HTERT RPE-1 (cell line): ENCODE data around the gene LCN12.

Experiments
- in situ Hi-C: fragments of 300-500 bp; cut with MboI; formaldehyde crosslinking; loops from 4 replicates; pipeline ENCODE4 v1.14.3; 2020; ENCODE audit warnings: low sequenced_read_pairs

LCN12 gene

DNA sequence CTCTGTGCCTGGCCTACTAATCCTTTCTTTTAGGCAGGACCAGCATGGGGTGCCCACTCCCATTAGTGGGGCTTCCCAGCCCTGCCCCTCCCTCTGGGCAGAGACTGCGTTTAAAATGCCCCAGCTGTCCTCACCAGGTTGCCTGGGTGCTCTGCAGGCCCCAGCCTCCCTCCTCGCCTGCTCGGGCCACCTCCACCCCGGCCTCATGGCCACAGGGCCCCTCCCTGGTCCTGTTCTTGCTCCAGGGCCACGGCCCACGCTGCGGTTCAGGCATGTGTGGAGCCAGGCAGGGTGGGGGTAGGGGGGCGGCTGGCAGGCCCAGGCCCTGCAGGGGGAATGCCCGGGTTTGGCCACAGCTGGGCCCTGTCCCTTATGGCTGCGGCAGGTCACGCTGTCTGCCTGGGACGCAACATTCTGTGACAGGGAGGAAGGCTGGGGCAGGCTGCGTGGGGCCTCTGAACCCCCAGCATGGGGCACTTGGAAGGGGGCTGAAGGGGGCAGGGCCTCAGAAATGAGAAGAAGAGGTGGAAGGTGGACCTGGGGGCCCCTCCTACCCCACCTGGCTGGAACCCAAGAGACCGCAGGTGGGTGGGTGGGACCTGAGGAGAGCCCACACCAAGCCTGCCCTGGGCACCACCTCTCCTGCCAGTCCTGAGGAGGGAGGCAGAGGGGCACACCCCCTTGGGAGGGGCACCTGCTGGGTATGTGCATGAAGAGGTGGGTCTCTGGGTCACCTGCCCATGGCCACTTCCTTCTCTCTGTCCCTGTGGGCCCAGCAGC is at the start of gene LCN12:
Gene LCN12 (plus strand): TSS at position 733 of the 780 bp plus-strand sequence. CDS start 55 bp downstream, outside the sequence.
- in situ Hi-C loops, result no loop called here

- in situ Hi-C loops, result no loop called here
These were observed 49.0 kb upstream of the LCN12 start for GRCh38 chr9:136903041-136903554.

DNA sequence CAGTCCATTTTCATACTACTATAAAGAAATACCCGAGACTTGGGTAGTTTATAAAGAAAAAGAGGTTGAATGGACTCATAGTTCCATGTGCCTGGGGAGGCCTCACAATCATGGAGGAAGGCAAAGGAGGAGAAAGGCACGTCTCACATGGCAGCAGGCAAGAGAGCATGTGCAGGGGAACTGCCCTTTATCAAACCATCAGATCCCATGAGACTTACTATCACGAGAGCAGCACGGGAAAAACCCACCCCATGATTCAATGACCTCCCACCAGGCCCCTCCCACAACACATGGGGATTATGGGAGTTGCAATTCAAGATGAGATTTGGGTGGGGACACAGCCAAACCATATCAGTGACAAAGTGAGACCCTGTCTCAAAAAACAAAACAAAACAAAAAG is 45.8 kb upstream of the LCN12 start:
- in situ Hi-C loops, result no loop called here

DNA sequence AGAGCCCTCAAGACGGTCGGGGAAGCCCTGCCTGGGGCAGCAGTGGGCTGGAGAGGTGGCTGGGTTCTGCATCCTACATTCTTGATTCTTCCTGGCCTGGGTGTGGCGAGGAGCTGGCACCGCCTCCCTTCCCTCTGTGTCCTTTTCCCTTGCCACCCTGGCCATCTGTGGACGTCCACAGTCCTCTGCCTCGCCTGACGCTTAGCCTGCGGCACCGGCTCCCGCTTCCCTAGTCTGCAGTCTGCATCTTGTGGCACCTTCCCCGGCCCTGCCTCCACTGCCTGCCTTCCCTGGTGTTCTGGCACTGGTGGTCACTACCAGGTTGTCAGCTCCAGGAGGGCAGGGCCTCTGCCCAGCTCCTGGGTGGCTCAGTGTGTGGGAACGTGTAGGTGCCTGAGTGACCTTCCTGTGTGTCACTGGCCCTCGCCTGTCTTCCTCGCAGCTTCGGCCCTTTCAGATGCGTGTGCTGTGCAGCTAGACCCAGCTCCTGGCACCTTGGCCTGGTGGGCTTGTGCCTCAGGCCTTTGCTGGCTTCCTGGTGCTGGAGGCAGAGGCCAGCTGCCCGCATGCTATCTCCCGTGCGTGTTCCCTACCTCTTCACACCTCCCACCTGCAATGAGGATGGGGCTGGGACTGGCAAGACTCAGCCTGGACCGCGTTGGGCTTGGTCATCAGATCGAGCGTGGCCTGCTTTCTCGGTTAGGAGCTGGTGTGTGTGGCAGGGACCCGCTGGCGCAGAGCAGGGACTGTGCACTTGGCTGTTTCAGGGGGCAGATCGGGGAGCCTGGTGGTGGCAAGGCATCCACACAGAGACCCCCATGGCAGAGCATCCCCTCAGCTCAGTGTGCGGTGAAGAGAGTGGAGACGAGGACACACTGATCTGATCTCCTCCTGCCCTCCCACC is 44.8 kb upstream of the LCN12 start:
- in situ Hi-C loops, result no loop called here

- in situ Hi-C loops, result no loop called here
These were observed 41.7 kb upstream of the LCN12 start for GRCh38 chr9:136910197-136910900.

DNA sequence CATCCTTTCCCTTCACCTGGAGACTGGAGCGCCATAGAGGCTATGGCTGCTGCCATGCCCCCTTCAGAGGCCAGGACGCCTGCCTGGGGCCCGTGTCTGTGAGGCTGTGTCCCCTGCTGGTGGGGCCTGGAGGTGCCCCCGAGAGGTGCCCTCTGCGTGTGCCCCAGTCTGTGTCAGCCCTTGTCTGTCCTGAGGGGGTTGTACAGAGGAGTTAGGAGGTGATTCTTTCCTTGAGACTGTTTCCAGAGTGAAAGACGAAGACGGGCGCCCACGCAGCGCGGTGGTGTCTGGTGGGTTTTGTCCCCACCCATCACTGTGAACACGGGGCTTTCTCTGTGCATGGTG is 41.2 kb upstream of the LCN12 start:
- in situ Hi-C loops, result no loop called here

- in situ Hi-C loops, result no loop called here
These were observed 38.2 kb upstream of the LCN12 start for GRCh38 chr9:136913701-136914438.

- in situ Hi-C loops, result no loop called here
These were observed 36.3 kb upstream of the LCN12 start for GRCh38 chr9:136915632-136916329.

GRCh38 chr9:136916330-136917184 is 35.5 kb upstream of the LCN12 start:
- in situ Hi-C loops, result no loop called here

DNA sequence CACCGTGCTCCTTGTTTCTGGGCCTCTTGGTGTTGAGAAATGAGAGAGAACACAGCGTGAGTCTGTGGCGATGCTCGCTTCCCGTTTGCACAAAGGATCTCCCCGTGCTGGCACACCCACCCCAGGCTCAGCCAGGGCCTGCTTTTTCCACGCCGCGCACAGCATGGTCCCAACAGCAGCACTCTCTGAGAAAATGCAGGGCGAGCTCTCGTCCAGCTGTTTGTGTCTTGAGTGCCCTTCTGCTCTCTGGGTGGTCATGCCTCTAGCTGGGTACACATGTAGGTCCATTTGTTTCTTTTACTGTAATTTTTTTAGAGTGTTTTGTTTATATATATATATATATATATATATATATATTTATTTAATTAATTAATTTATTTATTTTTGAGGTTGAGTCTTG is 34.2 kb upstream of the LCN12 start:
- in situ Hi-C loops, result no loop called here

GRCh38 chr9:136920069-136920468 is 32.0 kb upstream of the LCN12 start:
- in situ Hi-C loops, result no loop called here

GRCh38 chr9:136920734-136921231 is 31.3 kb upstream of the LCN12 start:
- in situ Hi-C loops, result no loop called here

GRCh38 chr9:136921307-136921706 is 30.8 kb upstream of the LCN12 start:
- in situ Hi-C loops, result no loop called here

DNA sequence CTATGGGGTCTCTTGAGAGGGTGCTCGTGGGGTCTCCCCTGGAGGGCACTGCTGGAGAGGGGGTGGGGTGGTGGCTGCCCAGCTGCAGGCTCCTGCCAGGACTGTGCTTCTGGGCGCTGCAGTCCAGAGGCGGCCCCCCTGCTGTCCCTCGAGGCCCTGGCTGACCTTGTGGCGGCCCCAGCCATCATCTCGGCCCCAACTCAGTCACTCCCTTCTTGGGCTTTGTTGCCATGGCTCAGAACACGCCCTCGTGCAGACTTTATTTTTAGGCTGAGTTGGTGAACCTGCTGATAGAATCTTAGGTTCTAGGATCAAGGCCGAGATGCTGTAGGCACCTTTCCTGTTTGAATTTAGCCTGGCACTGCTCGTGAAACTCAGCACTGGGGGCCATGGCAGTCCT is 30.4 kb upstream of the LCN12 start:
- in situ Hi-C loops, result no loop called here

GRCh38 chr9:136922540-136922939 is 29.5 kb upstream of the LCN12 start:
- in situ Hi-C loops, result no loop called here

DNA sequence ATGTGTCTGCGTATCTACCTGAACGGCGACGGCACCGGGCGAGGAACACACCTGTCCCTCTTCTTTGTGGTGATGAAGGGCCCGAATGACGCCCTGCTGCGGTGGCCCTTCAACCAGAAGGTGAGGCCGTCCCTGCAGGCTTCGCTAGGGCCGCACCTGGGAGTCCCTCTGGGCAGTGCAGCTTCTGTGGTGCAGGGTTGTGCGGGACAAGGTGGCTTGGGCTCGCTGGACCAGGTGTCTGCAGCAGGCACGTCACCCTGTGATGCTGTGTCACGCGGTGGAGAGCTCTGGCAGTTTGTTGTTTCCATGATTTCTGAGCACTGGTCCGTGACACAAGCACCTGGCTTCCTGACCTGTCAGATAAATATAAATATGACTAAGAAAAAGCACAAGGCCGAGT is 28.2 kb upstream of the LCN12 start:
- in situ Hi-C loops, result no loop called here

GRCh38 chr9:136925414-136926153 is 26.5 kb upstream of the LCN12 start:
- in situ Hi-C loops, result no loop called here

DNA sequence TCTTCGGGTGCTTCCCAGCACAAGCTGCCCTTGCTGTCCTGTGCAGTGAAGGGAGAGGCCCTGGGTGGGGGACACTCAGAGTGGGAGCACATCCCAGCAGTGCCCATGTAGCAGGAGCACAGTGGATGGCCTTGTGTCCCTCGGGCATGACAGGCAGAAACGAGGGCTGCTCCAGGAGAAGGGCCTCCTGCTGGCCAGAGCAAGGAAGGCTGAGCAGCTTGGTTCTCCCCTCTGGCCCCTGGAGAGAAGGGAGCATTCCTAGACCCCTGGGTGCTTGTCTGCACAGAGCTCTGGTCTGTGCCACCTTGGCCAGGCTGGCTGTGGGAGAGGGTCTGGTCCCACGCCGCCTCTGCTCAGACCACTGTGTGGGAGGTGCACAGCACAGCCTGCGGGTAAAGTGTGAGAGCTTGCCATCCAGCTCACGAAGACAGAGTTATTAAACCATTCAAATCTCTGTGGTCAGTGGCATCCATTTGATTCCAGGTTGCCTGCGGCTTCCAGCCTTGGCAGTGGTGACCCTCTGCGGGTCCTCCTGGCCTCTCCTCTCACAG is 25.8 kb upstream of the LCN12 start:
- in situ Hi-C loops, result no loop called here
